Measurements from ENCODE around the gene PCNX4.

The PCNX4 gene

DNA sequence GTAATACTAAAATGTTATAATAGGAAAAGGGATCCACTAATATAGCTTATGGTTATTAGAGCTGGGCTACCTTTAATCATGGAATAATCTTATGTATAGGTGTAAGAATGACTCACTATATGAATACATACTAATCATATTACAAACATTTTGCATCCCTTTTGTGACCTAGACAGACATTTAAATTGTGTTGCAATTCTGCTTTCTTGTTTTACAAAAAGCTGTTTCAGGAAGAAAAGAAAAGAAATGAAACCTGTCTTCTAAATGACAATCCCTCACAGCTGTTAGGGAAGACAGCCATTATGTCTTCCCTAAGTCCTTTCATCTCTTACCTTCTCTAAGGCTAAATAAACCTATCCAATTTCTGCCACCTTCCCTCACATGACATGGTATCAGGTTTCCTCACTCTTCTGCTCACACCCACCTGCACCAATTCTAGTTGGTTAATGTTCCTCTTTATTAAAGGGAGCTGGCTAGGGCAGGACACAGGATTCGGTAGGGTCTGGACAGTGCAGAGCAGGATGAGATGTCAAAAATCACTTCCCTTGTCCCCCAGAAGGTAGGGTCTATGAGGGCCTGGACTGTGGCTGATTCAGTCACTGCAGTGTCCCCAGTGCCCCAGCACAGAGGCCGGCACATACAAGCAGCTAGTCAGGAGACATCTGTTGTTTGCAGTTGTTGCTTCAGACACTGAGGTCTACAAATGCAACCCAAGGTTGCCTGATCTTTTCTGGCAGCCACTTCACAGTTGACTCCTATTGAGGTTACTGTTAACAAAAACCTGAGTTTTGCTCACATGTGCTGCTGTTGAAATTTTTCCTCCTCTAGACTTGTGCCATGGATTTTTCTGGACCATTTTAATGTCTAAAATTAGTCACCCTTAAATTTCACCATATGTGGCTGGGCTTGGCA lies 69.7 kb downstream of the PCNX4 start:
- no peaks in the 10 kb centered on the region for H3K27me3 ChIP-seq
- peaks cover 21 to 80% (median 48%) of the 10 kb centered on the region in 10 experiments for H3K4me1 ChIP-seq
- H3K27ac ChIP-seq = peak overlapping the region in 9 of 11 experiments; percentile 15 to 61 (median 36); a peak in 16 of 22 replicates
- TF ChIP-seq Cebpa-rat (IDR thresholded peaks at IDR 0.05) = no peak
- peaks cover 0 to 39% (median 10%) of the 10 kb centered on the region in 11 experiments; a peak in 15 of 22 replicates for H3K36me3 ChIP-seq
- peak overlapping the region in 4 of 11 experiments; percentile 2 to 20 (median 9); a peak in 2 of 22 replicates for H3K9ac ChIP-seq
- no peak overlapping the region for H3K4me3 ChIP-seq
- H3K4me2 ChIP-seq = peak overlapping the region in 8 of 11 experiments; percentile 0 to 90 (median 44); a peak in 12 of 22 replicates
- no peaks in the 10 kb centered on the region; a peak in 1 of 22 replicates for H4K20me1 ChIP-seq
- no peaks in the 10 kb centered on the region for H3K9me3 ChIP-seq (replicated peaks in 1 of 11)

DNA sequence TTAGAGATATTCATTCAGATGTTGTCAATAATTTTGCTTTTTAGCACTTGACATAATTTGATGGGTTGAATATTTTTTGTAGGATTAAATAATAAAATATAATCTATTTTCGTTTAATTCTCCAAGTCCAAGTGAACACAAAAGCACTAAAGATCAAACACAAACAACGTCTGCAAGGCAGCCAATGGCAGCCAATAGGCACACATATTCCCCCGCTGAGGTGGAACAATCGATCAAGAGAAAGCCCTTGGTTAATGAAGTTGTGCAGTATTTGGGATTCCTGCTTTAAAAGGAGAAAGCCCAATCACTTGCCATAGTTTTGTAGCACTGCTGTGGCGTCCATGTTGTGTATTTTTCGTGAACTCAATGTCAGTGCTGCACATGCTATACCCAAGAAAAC lies 72.0 kb downstream of the PCNX4 start:
- peak overlapping the region in 9 of 11 experiments; percentile 88 to 97 (median 95); a peak in 11 of 22 replicates for H3K9ac ChIP-seq
- peaks cover 22 to 62% (median 39%) of the 10 kb centered on the region in 10 experiments for H3K4me1 ChIP-seq
- H3K27me3 ChIP-seq = no peaks in the 10 kb centered on the region
- peaks cover 0 to 38% (median 10%) of the 10 kb centered on the region in 11 experiments; a peak in 15 of 22 replicates for H3K36me3 ChIP-seq
- TF ChIP-seq Cebpa-rat (IDR thresholded peaks at IDR 0.05) = no peak
- H3K4me3 ChIP-seq = peak overlapping the region; percentile 78 to 96 (median 88)
- no peaks in the 10 kb centered on the region; a peak in 1 of 22 replicates for H4K20me1 ChIP-seq
- peak overlapping the region; percentile 64 to 90 (median 78) for H3K4me2 ChIP-seq
- H3K9me3 ChIP-seq (replicated peaks in 1 of 11) = no peaks in the 10 kb centered on the region
- peak overlapping the region in 9 of 11 experiments; percentile 87 to 97 (median 93); a peak in 11 of 22 replicates for H3K27ac ChIP-seq

DNA sequence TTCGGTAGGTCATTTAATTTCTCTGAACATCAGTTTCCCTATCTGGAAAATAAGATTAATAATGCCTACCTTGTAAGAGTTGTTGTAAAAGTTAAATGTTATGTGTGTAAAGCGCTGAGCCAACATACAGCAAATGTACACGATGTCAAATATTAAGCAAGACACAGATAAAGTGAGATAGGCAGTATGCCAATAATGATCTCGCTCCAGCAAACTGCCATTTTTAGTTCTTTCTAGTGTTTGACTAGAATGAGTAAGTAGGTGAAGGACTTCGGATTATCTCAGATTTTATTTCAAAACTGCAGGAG lies 72.6 kb downstream of the PCNX4 start:
- H3K4me3 ChIP-seq = peak overlapping the region; percentile 78 to 96 (median 88)
- peak overlapping the region; percentile 64 to 90 (median 78) for H3K4me2 ChIP-seq
- H3K4me1 ChIP-seq = peaks cover 22 to 56% (median 39%) of the 10 kb centered on the region in 10 experiments
- H3K27me3 ChIP-seq = no peaks in the 10 kb centered on the region
- TF ChIP-seq Cebpa-rat (IDR thresholded peaks at IDR 0.05) = no peak
- no peaks in the 10 kb centered on the region for H3K9me3 ChIP-seq (replicated peaks in 1 of 11)
- peak overlapping the region; percentile 88 to 97 (median 95) for H3K9ac ChIP-seq
- H3K36me3 ChIP-seq = peaks cover 0 to 32% (median 10%) of the 10 kb centered on the region in 11 experiments; a peak in 14 of 22 replicates
- H3K27ac ChIP-seq = peak overlapping the region; percentile 85 to 97 (median 93)
- no peaks in the 10 kb centered on the region; a peak in 1 of 22 replicates for H4K20me1 ChIP-seq

DNA sequence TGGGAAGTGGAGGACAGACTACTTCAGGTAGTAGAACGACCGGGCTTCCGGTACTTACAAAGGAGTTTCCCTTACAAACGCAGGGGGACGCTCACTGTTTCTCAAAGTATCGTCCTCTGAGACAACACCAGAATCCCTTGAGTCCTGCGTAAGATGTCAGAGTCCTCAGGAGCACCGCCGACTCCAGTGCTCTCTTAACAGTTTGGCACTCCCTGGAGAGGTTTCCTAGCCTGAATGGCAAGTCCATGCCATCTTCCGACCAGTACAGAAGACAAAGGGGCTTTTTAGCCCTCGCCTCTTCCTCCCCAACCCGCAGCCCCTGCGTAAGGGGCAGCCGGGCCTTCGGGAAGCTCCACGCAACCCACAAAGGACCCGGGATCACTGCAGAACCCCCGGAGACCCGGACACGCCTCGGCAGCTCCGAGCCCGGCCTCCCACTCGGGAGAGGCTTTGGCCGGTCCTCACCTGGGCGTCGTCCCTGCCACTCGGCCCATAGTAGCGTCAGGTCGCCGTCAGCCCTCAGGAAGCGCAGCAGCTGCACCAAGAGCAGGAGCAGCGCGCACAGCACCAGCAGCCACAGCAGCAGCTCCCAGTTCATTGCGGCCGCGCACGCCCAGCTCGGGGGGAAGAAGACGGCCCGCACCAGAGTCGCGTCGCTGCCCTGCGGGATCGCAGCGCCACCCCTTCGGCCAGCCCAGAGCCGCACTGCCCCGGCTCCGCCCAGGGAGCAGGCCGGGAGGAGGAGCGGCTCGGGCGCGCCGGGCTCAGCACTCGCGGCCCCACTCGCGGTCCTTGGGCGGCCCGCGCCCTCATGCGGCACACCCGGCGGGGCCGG lies 73.2 kb downstream of the PCNX4 start, which contains the start of gene DHRS7:
Gene DHRS7, minus strand, starts transcription at position 687 of the 835 bp plus-strand sequence. Its CDS starts 89 bp downstream, at position 598.
- H3K36me3 ChIP-seq = peaks cover 0 to 28% (median 10%) of the 10 kb centered on the region in 11 experiments; a peak in 14 of 22 replicates
- peak within 1 kb of the TSS; percentile 88 to 97 (median 95) for H3K9ac ChIP-seq
- H3K4me2 ChIP-seq = peak within 1 kb of the TSS; percentile 64 to 90 (median 78)
- peak within 1 kb of the TSS; percentile 78 to 96 (median 88) for H3K4me3 ChIP-seq
- no peaks in the 10 kb centered on the region for H3K9me3 ChIP-seq (replicated peaks in 1 of 11)
- peaks cover 22 to 50% (median 34%) of the 10 kb centered on the region in 10 experiments for H3K4me1 ChIP-seq
- TF ChIP-seq Cebpa-rat (IDR thresholded peaks at IDR 0.05) = no peak
- no peaks in the 10 kb centered on the region for H3K27me3 ChIP-seq
- H3K27ac ChIP-seq = peak within 1 kb of the TSS; percentile 85 to 97 (median 93)
- H4K20me1 ChIP-seq = no peaks in the 10 kb centered on the region; a peak in 1 of 22 replicates

DNA sequence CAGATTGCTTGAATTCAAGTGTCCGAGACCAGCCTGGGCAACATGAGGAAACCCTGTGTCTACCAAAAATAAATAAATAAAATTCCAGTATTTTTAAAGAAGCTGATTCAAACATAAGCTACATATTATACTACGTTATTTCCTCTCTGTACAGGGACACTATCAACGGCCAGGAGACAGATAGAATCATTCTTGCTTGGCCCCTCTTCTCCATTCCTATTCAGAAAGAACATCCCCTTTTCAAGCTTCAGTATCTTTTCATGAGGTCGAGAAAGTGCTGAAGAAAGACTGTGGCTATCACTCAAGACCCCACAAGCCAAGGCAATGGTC lies 73.8 kb downstream of the PCNX4 start:
- Histone ChIP-seq H3K9me3 (replicated peaks in 1 of 11) (no peaks in the 10 kb centered on the region), H3K4me2 (peak overlapping the region; percentile 64 to 90 (median 78)), H3K27me3 (no peaks in the 10 kb centered on the region), H3K27ac (peak overlapping the region; percentile 25 to 97 (median 93); a peak in 21 of 22 replicates), H3K9ac (peak overlapping the region; percentile 88 to 97 (median 95); a peak in 21 of 22 replicates), H3K36me3 (peaks cover 0 to 27% (median 8%) of the 10 kb centered on the region in 11 experiments; a peak in 14 of 22 replicates), H3K4me1 (peaks cover 22 to 48% (median 34%) of the 10 kb centered on the region in 10 experiments), H3K4me3 (peak overlapping the region; percentile 78 to 96 (median 88)), H4K20me1 (no peaks in the 10 kb centered on the region; a peak in 1 of 22 replicates)
- TF ChIP-seq Cebpa-rat (IDR thresholded peaks at IDR 0.05) = no peak

DNA sequence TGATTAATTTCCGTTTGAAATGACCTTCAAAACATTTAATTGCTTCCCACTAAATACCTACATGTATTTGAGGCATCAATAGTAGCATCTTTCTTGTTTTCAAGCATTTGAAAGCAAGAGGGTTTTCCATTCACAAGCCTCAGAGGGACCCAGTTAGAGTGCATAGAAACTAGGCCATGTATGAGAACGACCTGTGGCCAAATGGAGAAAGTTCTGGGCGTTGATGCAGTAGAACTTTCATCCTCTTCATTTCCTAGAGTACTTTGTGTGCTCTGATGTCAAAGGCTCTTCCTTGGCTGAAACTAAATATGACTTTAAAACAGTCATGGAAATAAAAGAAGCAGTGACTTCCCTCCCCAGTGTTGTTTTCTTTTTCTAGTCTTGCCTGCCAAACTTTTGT lies 74.4 kb downstream of the PCNX4 start:
- Histone ChIP-seq H3K36me3 (peaks cover 0 to 20% (median 5%) of the 10 kb centered on the region in 11 experiments; a peak in 9 of 22 replicates), H3K9me3 (replicated peaks in 1 of 11) (peaks cover 0 to 3% (median 0%) of the 10 kb centered on the region in 11 experiments; a peak in 2 of 22 replicates), H3K9ac (peak overlapping the region in 4 of 11 experiments; percentile 92 to 97 (median 94); a peak in 3 of 22 replicates), H3K27ac (peak overlapping the region in 5 of 11 experiments; percentile 93 to 97 (median 95); a peak in 5 of 22 replicates), H3K4me3 (no peak overlapping the region), H4K20me1 (no peaks in the 10 kb centered on the region), H3K4me2 (peak overlapping the region; percentile 64 to 90 (median 78)), H3K27me3 (no peaks in the 10 kb centered on the region), H3K4me1 (peaks cover 22 to 42% (median 33%) of the 10 kb centered on the region in 10 experiments)
- TF ChIP-seq Cebpa-rat (IDR thresholded peaks at IDR 0.05) = no peak

DNA sequence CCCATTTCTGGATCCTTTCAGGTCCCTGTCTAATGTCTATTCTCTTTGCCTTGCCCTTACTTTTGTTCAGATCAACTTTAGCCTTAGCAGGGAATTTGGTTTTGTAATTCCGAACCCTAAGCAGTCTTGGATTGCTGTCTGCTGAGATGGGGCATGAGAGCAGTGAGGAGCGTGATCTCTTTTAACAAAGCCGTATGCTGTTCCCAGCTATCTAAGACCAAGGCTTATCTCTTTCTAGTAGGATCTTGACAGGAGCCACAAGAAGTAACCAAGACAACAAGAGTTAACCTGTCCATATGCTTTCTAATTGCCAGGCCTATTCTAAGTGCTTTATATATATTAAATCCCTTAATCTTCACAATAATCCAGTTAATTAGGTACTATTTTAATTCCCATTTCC lies 78.0 kb downstream of the PCNX4 start:
- Histone ChIP-seq H3K9me3 (replicated peaks in 1 of 11) (peaks cover 0 to 5% (median 0%) of the 10 kb centered on the region in 11 experiments; a peak in 2 of 22 replicates), H4K20me1 (no peaks in the 10 kb centered on the region), H3K36me3 (no peaks in the 10 kb centered on the region), H3K9ac (no peak overlapping the region), H3K4me3 (no peak overlapping the region), H3K27me3 (no peaks in the 10 kb centered on the region), H3K4me2 (no peak overlapping the region), H3K4me1 (peaks cover 8 to 12% (median 10%) of the 10 kb centered on the region in 10 experiments; a peak in 18 of 20 replicates), H3K27ac (no peak overlapping the region)
- TF ChIP-seq Cebpa-rat (IDR thresholded peaks at IDR 0.05) = no peak

DNA sequence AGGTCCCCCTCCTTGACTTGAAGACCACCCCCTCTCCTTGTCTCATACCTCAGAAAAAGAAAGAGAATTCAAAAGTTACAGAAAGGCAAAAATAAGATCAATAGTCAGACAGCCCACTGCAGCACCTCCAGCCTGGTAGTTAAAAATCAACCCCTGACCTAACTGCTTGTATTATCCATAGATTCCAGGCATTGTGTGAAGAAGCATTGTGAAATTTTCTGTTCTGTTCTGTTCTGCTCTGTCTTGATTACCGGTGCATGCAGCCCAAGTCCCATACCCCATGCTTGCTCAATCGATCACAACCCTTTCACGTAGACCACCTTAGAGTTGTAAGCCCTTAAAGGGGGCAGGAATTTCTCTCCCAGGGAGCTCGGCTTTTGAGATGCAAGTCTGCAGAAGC lies 79.2 kb downstream of the PCNX4 start:
- no peak overlapping the region for H3K27ac ChIP-seq
- peaks cover 3 to 14% (median 7%) of the 10 kb centered on the region in 10 experiments; a peak in 18 of 20 replicates for H3K4me1 ChIP-seq
- TF ChIP-seq Cebpa-rat (IDR thresholded peaks at IDR 0.05) = no peak
- no peak overlapping the region for H3K4me2 ChIP-seq
- H3K9me3 ChIP-seq (replicated peaks in 1 of 11) = peaks cover 0 to 5% (median 0%) of the 10 kb centered on the region in 11 experiments; a peak in 2 of 22 replicates
- H3K9ac ChIP-seq = no peak overlapping the region
- no peaks in the 10 kb centered on the region for H4K20me1 ChIP-seq
- no peak overlapping the region for H3K4me3 ChIP-seq
- no peaks in the 10 kb centered on the region for H3K36me3 ChIP-seq
- no peaks in the 10 kb centered on the region for H3K27me3 ChIP-seq

All from BLaER1 treated with 17β-estradiol and CSF1 and Interleukin-3, amounts not matched to agents 10 nM and 100 nM (cell line).